ENCODE results near the gene UBE2M. TPM values are rescaled to one million over a fixed set of nuclear protein-coding genes. Genes with fewer than 3 reads are reported as not detected.

The UBE2M gene
- total and polyA plus RNA-seq, 4 donors, result 49.6 to 138 (median 107) TPM

DNA sequence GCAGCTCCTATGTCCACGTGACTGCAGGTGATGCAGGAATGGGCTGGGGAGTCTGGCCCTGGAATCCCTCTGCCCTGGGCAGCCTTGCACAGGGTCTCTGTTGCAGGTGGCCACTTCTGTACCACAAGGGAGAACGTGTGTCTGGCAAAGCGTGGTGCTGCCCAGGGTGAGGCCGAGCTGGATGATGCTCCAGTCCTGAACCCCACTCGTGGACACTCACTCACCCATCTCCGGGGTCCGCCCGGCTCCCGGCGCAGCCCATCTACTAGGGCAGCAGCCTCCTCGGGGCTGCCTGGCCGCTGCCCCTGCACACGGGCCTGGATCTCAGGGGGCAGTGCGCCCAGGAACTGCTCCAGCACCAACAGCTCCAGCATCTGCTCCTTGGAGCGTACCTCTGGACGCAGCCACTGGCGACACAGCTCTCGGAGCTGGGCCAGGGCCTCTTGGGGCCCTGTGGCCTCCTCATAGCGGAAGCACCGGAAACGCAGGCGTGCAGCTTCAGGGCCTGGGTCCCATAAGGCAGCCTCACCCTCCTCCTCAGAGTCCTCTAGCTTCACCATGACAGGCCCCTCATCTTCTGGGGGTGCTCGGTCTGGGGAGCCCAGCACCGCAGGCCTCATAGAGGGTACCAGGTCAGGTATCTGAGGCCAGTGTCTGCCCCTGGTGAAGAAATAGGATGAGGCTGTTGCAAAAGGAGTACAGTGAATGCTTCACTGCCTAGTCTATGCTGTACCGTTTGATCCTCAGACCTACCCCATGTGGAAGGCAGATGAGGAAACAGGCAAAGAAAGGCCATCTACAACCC is 12.6 kb upstream of the UBE2M start:
- 92% methylated on average over 23 of the region's 25 CpGs for WGBS (ENCODE audit: insufficient coverage)

DNA sequence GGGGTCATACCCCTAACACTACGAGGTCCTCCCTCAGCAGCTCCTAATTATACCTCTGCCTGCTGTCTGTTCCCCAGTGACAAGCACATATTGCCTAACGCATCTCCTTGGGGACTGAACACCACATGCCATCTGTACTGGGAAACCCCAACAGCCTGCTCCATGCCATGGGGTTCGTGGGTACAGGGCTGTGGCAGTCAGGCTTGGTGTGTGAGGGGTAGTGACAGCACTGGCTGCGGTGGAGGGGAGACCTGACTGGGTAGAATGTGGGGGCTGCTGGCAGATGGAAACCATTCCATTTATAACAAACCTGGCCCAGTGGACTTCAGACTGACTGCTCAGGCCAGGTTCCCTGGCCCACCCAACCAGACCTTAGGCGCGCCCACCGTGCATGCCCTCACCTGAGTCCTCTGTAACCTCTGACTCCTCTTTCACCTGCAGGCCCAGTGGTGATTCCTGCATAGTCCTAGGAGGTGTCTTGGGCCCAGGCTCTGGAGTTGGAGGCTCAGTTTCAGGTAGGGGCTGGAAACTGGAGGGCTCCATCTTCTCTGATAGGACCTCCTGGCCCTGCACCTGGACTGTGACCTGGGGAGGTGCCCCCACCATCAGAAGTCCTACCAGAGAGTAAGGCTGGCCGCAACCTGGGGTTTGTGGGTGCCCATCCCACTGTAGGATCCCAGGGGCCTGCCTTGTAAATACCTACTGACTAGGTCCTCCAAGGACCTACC is 11.7 kb upstream of the UBE2M start:
- peaks cover 29% of the 10 kb centered on the region for H3K4me1 ChIP-seq (ENCODE audit: control insufficient read depth, insufficient read depth, low read length)
- no peak overlapping the region for H3K27ac ChIP-seq (ENCODE audit: low read depth, low read length)
- no peaks in the 10 kb centered on the region for H3K9me3 ChIP-seq (ENCODE audit: control insufficient read depth, insufficient read depth, low read length)
- no peaks in the 10 kb centered on the region for H3K27me3 ChIP-seq (ENCODE audit: control insufficient read depth, insufficient read depth, low read length)
- H3K4me3 ChIP-seq (ENCODE audit: low read depth, low read length), result no peak overlapping the region
- WGBS (ENCODE audit: insufficient coverage), result 93% methylated on average over 6 of the region's 8 CpGs
- peaks cover 47% of the 10 kb centered on the region for H3K36me3 ChIP-seq (ENCODE audit: control insufficient read depth, insufficient read depth, low read length)
- DNase-seq (ENCODE audit: low read depth in 4 of 6, low spot score in 6 of 6), result no peak

More for the DNA sequence above, 12.6 kb upstream of the UBE2M start:
- H3K27me3 ChIP-seq (ENCODE audit: control insufficient read depth, insufficient read depth, low read length), result no peaks in the 10 kb centered on the region
- no peaks in the 10 kb centered on the region for H3K9me3 ChIP-seq (ENCODE audit: control insufficient read depth, insufficient read depth, low read length)
- no peak overlapping the region for H3K4me3 ChIP-seq (ENCODE audit: low read depth, low read length)
- peaks cover 33% of the 10 kb centered on the region for H3K4me1 ChIP-seq (ENCODE audit: control insufficient read depth, insufficient read depth, low read length)
- peaks cover 45% of the 10 kb centered on the region for H3K36me3 ChIP-seq (ENCODE audit: control insufficient read depth, insufficient read depth, low read length)
- H3K27ac ChIP-seq (ENCODE audit: low read depth, low read length), result no peak overlapping the region
- DNase-seq (ENCODE audit: low read depth in 4 of 6, low spot score in 6 of 6), result no peak

DNA sequence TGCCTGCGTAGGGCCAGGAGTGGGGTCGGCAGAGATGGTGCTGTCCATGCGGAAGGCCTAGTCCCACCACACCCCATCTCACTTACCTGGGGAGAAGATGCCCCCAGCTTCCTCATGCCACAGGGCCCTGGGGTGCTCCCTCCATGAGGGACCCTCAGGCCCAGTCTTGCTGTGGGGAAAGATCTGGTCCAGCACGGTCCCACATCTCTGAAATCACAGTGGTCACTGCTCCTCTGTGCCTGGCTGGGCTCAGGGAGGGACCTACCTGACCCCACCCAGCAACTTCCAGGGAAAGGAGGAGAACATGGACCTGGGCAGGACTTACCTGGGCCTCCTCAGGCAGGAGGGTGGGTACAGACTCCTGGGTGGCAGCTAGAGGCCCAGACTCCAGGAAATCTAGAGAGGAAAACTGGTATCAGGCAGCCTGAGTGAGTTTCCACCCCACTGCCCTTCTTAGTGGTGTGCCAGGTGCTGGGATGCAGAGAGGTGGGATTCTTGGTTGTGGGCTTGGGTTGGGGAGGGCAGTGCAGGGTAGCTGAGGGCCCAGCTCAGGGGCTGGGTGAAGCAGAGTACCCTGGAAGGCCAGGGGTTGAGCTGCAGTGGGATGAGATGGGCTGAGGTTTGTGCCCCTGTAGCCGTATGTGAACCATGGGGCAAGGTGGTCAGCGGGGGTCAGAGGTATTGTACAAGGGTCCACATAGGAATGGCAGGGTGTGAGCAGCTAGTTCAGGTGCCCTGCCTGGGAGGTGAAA is 11.0 kb upstream of the UBE2M start:
- WGBS (ENCODE audit: insufficient coverage), result 96% methylated on average over 3 of the region's 6 CpGs
- peaks cover 22% of the 10 kb centered on the region for H3K4me1 ChIP-seq (ENCODE audit: control insufficient read depth, insufficient read depth, low read length)
- no peak for DNase-seq (ENCODE audit: low read depth in 4 of 6, low spot score in 6 of 6)

DNA sequence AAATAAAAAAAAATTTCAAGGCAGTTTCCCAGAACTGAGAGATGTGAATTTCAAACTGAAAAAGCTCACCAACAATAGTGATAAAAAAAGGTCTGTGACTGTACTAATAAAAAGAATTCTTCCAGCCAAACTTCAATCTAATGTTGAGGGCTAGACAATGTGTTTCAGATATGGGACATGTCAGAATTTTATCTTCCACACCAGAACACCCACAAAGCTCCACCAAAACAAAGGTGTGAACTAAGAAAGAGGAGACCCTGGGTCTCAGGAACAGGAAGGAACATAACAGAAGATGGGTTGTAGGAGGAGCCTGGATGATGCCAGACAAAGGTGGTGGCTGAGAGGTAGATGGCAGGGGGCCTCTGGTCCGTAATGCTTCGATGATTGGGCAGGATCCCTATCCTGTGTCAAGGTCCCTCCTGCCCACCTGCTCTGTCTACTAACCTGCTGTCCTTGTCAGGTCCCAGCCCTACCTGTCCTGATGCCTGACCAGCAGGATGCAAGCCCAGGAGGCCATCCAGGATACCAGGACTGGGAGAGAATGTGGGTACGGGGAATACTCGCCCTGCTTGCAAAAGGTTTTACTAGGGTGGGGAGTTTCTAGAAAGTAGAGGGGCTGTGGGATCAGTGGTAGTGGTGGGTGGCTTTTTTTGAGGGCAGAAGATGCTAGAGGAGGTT is 10.2 kb upstream of the UBE2M start:
- DNase-seq (ENCODE audit: low read depth in 4 of 6, low spot score in 6 of 6), result no peak
- peaks cover 47% of the 10 kb centered on the region for H3K36me3 ChIP-seq (ENCODE audit: control insufficient read depth, insufficient read depth, low read length)
- H3K9me3 ChIP-seq (ENCODE audit: control insufficient read depth, insufficient read depth, low read length), result no peaks in the 10 kb centered on the region
- peaks cover 20% of the 10 kb centered on the region for H3K4me1 ChIP-seq (ENCODE audit: control insufficient read depth, insufficient read depth, low read length)
- H3K27me3 ChIP-seq (ENCODE audit: control insufficient read depth, insufficient read depth, low read length), result no peaks in the 10 kb centered on the region
- no peak overlapping the region for H3K4me3 ChIP-seq (ENCODE audit: low read depth, low read length)
- H3K27ac ChIP-seq (ENCODE audit: low read depth, low read length), result no peak overlapping the region
- WGBS (ENCODE audit: insufficient coverage), result 98% methylated on average over 4 of the region's 4 CpGs

More for the DNA sequence above, 11.0 kb upstream of the UBE2M start:
- peaks cover 47% of the 10 kb centered on the region for H3K36me3 ChIP-seq (ENCODE audit: control insufficient read depth, insufficient read depth, low read length)
- no peaks in the 10 kb centered on the region for H3K27me3 ChIP-seq (ENCODE audit: control insufficient read depth, insufficient read depth, low read length)
- no peak overlapping the region for H3K4me3 ChIP-seq (ENCODE audit: low read depth, low read length)
- no peaks in the 10 kb centered on the region for H3K9me3 ChIP-seq (ENCODE audit: control insufficient read depth, insufficient read depth, low read length)
- H3K27ac ChIP-seq (ENCODE audit: low read depth, low read length), result no peak overlapping the region

DNA sequence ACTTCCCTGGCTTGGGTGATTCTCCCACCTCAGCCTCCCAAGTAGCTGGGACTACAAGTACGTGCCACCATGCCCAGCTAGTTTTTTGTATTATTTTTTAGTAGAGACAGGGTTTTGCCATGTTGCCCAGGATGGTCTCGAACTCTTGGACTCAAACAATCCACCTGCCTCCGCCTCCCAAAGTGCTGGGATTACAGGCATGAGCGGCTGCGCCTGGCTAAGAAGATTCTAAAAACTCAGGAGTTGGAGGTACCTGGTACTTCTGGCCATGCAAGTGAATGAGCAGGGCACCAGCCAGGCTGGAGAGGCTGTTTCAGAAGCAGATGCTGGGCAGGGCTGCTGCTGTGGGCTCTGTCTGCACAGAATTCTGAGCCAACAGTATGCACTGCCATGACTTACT is 8.6 kb upstream of the UBE2M start:
- Histone ChIP-seq H3K27me3 (ENCODE audit: control insufficient read depth, insufficient read depth, low read length) (peaks cover 4% of the 10 kb centered on the region), H3K4me1 (ENCODE audit: control insufficient read depth, insufficient read depth, low read length) (peaks cover 25% of the 10 kb centered on the region), H3K9me3 (ENCODE audit: control insufficient read depth, insufficient read depth, low read length) (no peaks in the 10 kb centered on the region), H3K4me3 (ENCODE audit: low read depth, low read length) (no peak overlapping the region), H3K27ac (ENCODE audit: low read depth, low read length) (no peak overlapping the region), H3K36me3 (ENCODE audit: control insufficient read depth, insufficient read depth, low read length) (peaks cover 49% of the 10 kb centered on the region)
- no peak for DNase-seq (ENCODE audit: low read depth in 4 of 6, low spot score in 6 of 6)
- 95% methylated on average over 4 of the region's 5 CpGs for WGBS (ENCODE audit: insufficient coverage)

DNA sequence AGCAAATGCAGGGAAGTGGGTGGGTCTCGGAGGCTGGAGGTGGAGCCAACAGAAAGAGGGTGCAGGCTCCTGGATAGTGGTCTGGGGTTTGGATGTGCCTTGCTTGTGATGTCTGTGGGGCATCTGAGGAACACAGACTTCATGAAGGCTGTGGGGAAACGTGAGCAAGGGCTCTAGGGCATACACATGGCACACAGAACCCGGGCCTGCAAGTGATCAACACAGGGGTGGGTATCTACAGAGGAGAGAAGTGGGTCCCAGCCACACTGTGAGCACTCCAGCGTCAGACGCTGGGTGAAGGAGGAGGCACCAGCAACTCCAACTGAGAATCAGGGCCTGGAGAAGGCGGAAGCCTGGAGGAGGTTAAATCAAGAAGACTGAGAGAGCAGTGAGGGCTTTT is 5.4 kb upstream of the UBE2M start:
- Histone ChIP-seq H3K9me3 (ENCODE audit: control insufficient read depth, insufficient read depth, low read length) (no peaks in the 10 kb centered on the region), H3K27me3 (ENCODE audit: control insufficient read depth, insufficient read depth, low read length) (peaks cover 4% of the 10 kb centered on the region), H3K4me1 (ENCODE audit: control insufficient read depth, insufficient read depth, low read length) (peaks cover 47% of the 10 kb centered on the region), H3K36me3 (ENCODE audit: control insufficient read depth, insufficient read depth, low read length) (peaks cover 18% of the 10 kb centered on the region), H3K4me3 (ENCODE audit: low read depth, low read length) (no peak overlapping the region), H3K27ac (ENCODE audit: low read depth, low read length) (no peak overlapping the region)
- WGBS (ENCODE audit: insufficient coverage), result 59% methylated on average over 5 of the region's 6 CpGs
- DNase-seq (ENCODE audit: low read depth in 4 of 6, low spot score in 6 of 6), result no peak

DNA sequence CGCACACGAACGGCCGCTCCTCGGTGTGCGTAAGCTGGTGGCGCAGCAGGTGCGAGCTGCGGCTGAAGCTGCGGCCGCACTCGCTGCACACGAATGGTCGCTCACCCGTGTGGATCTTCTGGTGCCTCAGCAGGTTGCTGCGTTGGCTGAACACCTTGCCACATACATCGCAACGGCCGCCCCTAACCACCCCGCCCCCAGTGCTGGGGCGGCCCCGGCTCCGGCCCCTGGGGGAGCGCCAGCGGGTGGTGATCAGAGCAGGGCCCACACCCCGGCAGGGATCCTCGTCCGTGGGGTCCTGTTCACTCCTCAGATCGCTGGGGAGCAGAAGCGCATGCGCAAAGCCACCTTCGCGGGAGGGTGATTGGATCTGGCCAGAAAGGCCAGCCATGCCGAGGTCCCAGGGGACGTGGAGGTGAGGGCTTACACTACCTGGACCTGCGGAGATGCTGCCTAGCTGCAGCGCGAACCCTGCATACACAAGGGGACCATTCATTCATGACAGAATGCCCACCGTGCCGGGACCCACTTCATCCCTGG is 4.7 kb upstream of the UBE2M start:
- peak overlapping the region; percentile 7 for H3K27ac ChIP-seq (ENCODE audit: low read depth, low read length)
- H3K9me3 ChIP-seq (ENCODE audit: control insufficient read depth, insufficient read depth, low read length), result no peaks in the 10 kb centered on the region
- H3K36me3 ChIP-seq (ENCODE audit: control insufficient read depth, insufficient read depth, low read length), result peaks cover 15% of the 10 kb centered on the region
- H3K27me3 ChIP-seq (ENCODE audit: control insufficient read depth, insufficient read depth, low read length), result peaks cover 4% of the 10 kb centered on the region
- peak overlapping the region; percentile 35 for H3K4me3 ChIP-seq (ENCODE audit: low read depth, low read length)
- peak in 3 of 6 donors; percentile 24 to 90 (median 68) for DNase-seq (ENCODE audit: low read depth in 4 of 6, low spot score in 6 of 6)
- 4% methylated on average over 37 of the region's 40 CpGs for WGBS (ENCODE audit: insufficient coverage)
- peaks cover 47% of the 10 kb centered on the region for H3K4me1 ChIP-seq (ENCODE audit: control insufficient read depth, insufficient read depth, low read length)

DNA sequence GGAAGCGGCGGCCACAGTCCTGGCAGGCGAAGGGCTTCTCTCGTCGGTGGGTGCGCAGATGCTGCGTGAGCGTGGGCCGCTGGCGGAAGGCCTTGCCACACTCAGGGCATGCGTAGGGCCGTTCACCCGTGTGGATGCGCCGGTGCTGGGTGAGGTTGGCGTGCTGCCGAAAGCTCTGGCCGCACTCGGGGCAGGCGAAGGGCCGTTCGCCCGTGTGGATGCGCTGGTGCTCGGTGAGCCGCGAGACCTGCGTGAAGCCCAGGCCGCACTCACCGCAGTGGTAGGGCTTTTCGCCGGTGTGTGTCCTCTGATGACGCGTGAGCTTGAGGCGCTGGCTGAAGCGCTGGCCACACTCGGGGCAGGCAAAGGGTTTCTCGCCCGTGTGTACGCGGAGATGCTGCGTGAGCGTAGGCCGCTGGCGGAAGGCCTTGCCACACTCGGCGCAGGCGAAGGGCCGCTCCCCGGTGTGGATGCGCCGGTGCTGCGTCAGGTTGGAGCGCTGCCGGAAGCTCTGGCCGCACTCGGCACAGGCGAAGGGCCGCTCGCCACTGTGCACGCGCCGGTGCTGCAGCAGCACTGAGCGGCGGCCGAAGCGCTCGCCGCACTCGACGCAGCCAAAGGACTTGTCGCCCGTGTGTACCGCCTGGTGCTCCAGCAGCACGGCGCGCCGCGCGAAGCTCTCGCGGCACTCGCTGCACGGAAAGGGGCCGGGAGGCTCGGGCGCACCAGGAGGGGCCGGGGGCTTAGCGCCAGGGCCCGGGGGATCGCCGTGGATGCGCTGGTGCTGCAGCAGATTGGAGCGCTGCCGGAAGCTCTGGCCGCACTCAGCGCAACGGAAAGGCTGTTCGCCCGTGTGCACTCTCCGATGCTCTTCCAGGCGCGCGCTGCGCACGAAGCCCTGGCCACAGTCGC is 4.0 kb upstream of the UBE2M start:
- H3K27ac ChIP-seq (ENCODE audit: low read depth, low read length), result peak overlapping the region; percentile 40
- peak overlapping the region; percentile 35 for H3K4me3 ChIP-seq (ENCODE audit: low read depth, low read length)
- WGBS (ENCODE audit: insufficient coverage), result 7% methylated on average over 107 of the region's 107 CpGs
- no peaks in the 10 kb centered on the region for H3K9me3 ChIP-seq (ENCODE audit: control insufficient read depth, insufficient read depth, low read length)
- peaks cover 14% of the 10 kb centered on the region for H3K36me3 ChIP-seq (ENCODE audit: control insufficient read depth, insufficient read depth, low read length)
- peaks cover 4% of the 10 kb centered on the region for H3K27me3 ChIP-seq (ENCODE audit: control insufficient read depth, insufficient read depth, low read length)
- peaks cover 54% of the 10 kb centered on the region for H3K4me1 ChIP-seq (ENCODE audit: control insufficient read depth, insufficient read depth, low read length)
- DNase-seq (ENCODE audit: low read depth in 4 of 6, low spot score in 6 of 6), result peak in 2 of 6 donors; percentile 69 to 79

Data from spinal cord (tissue), 10 donors.